Measurements from ENCODE around the gene RTP5.

RTP5 gene

DNA sequence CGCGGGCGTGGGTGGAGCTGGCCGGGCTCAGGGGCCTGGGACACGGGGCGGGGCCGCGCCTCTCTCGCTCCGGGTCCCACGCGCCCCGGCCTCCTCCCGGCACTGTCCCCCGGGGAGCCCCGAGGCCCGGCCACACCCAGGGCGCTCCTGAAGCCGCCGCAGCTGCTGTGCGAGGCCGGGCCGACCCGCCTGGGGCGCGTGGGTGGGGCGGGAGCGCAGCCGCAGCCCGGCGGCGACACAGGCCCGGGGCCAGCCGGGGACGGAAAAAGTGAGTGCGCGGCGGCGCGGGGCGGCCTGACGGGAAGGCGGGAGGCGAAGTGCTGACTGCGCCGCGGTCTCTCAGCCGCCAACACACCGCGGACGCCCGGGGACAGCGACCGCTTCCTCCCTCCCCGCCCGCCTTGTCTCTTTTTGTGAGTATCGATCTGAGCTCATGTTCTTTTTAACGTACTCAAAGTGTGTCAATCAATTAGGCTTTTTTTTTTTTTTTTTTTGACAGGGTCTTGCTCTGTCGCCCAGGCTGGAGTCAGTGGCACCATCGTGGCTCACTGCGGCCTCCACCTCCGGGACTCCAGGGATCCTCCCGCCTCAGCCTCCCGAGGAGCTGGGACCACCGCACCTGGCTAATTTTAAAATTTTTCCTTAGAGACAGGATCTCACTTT lies 25.3 kb upstream of the RTP5 start:
- POLR2A ChIA-PET (ENCODE audit: low non-redundant PET), result no interaction called here
- no peak overlapping the region for H3K27ac ChIP-seq
- CTCF ChIA-PET, result interaction anchor here (0.6 to 0.9 kb wide), 3 partner anchors 23 to 70 kb away, joined by 3 to 5 read pairs (median 4); no protein-coding TSS in a partner anchor
- peak; percentile 38; the same call in 1 of the 2 replicates for TF ChIP-seq CTCF (conservative IDR thresholded peaks at IDR 0.05; ENCODE audit: low read depth)
- DNase-seq (ENCODE audit: low spot score), result peak; percentile 51

DNA sequence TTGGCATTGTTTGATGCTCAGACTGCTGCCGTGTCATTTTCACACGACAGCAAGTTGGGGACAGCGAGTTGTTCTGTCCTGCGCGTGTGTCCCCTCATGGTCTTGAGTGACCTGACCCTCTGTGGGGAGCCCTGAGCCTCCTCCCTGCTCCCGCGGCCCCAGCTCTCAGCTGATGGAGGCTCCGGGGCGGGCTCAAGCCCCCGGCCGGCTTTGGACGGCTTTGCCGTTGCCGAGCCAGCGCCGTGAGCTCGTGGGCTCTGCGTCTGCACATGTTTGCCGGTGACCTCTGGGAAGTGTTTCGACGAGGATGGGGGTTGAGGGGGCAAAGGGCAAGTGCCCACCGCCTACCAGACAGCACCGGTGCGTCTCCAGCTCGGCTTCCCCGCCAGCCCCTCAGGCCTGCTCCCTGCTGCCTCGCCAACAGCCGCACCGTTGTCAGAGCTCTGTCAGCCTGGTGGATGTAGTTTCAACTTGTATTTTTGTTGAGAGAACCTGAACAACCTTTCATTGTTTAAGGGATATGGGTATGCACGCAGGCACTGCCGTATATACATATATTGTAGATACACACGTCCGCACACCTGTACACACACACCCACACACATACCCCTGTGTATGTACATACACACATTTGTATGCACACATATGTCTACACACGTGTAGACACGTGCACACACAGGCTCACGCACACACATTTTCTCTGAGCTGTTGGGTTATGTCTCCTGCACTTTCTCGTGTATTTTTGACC lies 24.5 kb upstream of the RTP5 start:
- CTCF ChIA-PET, result interaction anchor here (0.6 kb wide), 1 partner anchor 24 kb away, joined by 3 read pairs; no protein-coding TSS in a partner anchor

GRCh38 chr2:241846406-241846805 lies 23.1 kb upstream of the RTP5 start:
- POLR2A ChIA-PET (ENCODE audit: low non-redundant PET), result no interaction called here
- CTCF ChIA-PET, result no interaction called here
- no peak for TF ChIP-seq CTCF (conservative IDR thresholded peaks at IDR 0.05; ENCODE audit: low read depth)
- H3K27ac ChIP-seq, result no peak overlapping the region
- no peak for DNase-seq (ENCODE audit: low spot score)

More for the DNA sequence above, 24.5 kb upstream of the RTP5 start:
- TF ChIP-seq CTCF (conservative IDR thresholded peaks at IDR 0.05; ENCODE audit: low read depth), result no peak
- POLR2A ChIA-PET (ENCODE audit: low non-redundant PET), result no interaction called here
- no peak for DNase-seq (ENCODE audit: low spot score)
- H3K27ac ChIP-seq, result no peak overlapping the region

DNA sequence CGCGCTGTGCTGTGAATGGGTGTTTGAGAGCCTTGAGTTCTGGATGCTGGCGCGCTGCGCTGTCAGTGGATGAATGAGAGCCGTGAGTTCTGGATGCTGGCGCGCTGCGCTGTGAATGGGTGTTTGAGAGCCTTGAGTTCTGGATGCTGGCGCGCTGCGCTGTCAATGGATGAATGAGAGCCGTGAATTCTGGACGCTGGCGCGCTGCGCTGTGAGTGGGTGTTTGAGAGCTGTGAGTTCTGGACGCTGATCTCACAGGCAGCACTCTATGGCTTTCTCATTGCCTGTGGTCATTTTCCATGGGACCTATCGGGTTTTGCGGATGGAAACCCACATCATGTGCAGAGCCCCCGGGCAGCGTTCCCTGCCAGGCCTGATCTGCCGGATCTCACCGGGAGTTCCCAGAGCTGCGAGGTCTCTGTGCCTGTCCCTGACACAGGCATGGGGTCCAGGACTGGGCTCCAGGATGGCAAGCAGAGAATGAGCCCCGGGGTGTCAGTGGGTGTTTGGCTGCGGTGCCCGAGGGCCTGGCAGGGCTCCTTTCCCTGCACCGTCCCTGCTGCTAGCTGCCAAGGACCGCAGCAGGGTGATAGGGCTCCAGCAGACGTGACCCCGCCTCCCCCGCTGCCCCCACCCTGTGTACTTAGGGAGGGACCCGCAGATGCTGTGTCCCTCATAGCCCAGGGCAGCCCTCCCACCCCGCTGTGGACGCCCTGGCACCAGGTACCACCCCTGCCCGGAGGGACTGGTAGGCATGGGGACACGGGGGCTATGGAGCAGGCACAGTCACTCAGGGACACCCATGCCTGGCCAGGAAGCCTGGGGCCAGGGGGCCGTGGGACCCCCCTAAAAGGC lies 20.5 kb upstream of the RTP5 start:
- ChIA-PET CTCF (no interaction called here), POLR2A (ENCODE audit: low non-redundant PET) (no interaction called here)
- DNase-seq (ENCODE audit: low spot score), result no peak
- no peak overlapping the region for H3K27ac ChIP-seq
- no peak for TF ChIP-seq CTCF (conservative IDR thresholded peaks at IDR 0.05; ENCODE audit: low read depth)

GRCh38 chr2:241849616-241850543 lies 19.6 kb upstream of the RTP5 start:
- TF ChIP-seq CTCF (conservative IDR thresholded peaks at IDR 0.05; ENCODE audit: low read depth), result no peak
- ChIA-PET CTCF (interaction anchor here (0.9 kb wide), 1 partner anchor 9 kb away, joined by 3 read pairs; the partner anchor contains the start of gene PDCD1), POLR2A (ENCODE audit: low non-redundant PET) (no interaction called here)
- DNase-seq (ENCODE audit: low spot score), result no peak
- no peak overlapping the region for H3K27ac ChIP-seq
